AG08395 (cell line): ENCODE results near the gene AKT1.

Experiments
- DNase-seq: peaks from one replicate; pipeline ENCODE4 v3.0.0; 2012; ENCODE audit warnings: mixed read lengths, low spot score

AKT1 gene

DNA sequence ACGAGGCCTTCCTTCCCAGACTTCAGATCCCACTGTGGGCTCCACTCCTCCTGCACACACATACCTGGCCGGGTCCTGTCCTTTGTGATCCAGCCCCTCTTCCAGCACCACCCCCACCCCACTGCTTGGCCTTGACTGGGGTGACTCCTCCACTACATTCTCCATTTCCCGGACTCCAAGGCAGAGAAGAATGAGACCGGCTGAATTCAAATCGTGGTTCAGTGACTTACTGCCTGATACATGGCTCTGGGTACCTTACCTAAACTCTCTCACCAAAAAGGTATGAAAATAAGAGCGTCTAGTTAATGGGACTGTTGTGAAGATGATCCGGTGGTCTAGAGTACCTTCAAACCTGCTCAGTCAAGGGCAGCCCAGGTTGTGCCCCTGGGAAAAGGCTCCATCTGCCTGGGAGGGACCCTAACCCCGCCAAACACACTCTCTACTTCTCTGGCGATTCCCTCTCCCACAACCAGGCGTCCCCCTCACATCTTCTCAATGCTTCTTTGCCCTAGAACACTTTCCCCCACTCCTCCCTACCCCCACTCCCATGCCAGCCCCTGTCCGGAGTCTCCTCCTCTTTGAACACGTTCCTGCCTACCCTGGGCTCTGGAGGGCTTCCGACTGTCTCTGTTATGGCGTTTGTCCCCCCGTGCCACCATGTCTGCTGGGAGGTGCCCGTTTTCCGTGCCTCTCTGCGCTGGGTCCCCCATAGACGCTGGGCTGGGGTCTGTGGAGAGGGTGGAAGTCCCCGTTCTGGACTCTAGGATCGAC is 3.9 kb upstream of the AKT1 start:
- DNase-seq = peak; percentile 24

DNA sequence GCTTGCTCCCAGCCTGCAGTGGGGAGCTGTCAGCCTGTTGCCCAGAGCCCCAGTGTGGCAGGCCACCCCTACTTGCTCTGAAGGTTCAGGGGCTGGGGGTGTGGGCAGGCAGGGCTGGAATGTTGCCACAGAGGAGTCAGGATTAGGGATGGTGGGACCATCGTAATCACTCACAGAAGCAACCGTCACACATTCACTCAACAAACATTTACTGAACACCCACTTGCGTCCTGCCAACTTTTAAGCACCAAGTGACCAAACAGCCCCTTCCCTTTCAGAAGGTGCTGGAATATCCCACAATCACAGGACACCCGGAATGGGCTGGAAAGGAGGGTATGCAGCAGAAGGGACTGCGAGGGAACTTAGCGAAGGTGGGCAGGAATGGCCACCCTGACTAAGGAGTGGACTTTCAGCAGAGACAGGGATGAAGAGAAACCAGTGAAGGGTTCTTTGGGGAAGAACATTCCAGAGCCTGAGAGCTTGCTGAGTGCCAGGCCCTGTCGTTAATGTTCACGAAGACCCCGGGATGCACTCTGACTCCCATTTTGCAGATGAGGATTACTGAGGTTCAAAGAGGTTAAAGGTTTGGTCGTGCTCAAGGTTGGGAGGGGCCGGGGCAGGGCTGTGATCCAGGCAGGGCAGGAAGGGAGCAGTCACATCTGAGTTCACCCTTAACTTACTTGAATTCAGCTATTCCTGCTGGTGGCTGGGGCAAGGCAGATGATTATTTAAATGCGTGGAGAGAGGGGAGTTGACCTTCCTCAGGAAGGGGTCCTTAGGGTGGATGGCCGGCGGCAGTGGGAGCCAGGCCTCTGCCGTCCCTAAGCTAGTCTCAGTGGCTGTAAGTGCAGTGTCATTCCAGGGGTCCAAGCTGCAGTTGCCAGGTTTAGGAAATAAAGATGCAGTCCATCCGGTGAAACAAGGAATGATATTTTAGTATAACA is 3.0 kb upstream of the AKT1 start:
- no peak for DNase-seq

DNA sequence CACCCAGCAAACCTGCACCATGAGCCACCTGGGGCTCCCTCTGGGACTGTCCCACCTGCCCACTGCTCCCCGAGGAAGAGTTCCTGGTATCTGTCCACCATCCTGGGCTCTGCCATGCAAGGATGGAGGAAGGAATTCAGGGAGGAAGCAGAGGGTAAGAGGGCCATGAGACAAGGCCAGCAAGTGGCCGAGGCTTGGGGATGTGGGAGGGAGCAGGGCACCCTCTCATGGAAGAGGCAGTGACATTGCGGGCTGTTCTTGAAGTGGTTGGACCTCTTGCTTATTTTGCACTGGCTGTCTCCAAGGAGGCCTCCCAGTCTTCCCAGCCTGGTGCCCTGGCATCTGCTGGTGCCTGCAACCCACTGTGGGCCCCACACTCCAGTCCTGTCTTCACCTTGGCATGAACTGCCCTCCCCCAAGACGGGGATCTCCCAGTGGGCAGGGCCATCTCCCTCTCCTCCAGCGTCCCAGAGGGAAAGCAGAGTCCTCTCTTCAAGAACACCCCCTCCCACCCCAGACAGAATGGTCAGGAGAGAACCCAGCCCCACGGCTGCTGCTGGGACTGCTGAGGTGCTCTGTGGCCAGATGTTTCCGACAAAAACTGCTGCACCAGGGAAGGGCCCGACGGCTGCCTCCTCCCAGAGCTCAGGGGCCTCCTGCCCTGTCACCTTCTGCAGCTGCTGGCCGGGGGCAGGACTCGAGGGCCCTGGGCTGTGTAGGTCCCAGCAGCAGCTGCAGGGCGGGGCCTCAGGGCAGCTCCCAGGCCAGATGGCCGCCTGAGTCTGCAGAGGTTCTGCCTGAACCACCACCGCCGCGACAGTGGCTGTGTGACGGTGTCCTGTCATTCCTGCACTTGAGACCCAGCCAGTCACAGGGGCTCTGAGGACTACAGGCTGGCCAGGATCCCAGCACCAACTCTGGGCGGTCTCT is 1.8 kb upstream of the AKT1 start:
- peak; percentile 22 for DNase-seq

DNA sequence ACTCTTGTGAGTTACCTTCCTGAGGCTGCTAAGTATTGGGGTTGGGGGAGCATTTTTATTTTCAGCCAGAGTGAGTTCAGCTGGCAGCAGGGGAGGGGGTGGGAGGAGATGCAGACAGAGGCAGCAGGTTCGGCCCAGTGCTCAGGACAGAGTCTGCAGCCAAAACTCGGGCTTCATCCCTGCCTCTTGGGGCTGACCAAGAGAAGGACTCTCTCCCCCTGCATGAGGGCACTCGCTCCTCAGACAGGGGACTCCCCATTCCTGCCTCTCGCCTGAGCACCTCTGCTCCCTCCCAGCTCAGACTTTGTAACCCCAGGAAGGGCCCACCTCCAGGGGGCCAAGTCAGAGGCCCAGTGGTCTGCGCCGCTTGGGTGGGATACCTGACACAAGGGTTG is 1.1 kb upstream of the AKT1 start:
- no peak for DNase-seq

DNA sequence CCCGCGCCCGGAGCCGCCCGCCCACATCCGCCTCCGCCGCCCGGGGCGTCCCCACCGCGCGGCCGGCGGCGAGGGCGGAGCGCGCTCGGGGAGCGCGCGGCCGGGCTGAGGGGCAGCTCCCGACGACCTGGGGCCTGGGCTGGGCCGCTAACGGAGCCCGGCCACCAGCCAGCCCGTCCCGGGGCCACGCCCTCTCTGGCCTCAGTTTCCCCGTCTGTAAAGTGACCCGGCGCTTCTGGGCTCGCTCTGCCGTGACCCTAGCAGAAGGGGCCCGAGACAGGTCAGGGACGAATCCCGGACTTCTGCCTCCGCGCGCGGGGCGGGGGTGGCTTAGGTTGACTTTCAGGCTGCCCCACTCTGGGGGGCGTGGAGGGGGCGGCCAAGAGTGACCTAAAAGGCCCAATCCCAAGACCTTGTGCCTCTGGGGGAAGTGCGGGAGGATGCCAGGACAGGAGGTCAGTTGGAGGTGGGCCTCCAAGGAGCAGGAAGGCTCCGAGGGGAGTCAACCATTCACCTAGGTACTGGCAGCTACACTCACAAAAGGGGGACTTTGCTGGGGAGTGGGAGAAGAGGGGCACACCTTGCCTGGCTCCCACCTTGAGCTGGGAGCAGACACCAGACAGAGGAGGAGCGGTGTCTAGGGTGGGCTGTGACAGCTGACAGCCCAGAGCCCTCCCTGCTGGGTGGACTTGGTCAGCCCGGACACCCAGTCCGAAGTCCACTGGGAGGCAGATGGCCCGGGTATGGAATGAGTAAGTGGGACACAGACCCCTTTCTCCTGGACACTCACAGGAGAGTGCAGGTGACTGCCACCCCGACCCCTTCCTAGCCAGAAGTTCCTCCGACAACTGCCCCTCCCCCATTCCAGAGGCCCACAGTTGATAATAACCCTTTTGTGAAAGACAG is 486 bp upstream of the AKT1 start:
- peak; percentile 86 for DNase-seq

DNA sequence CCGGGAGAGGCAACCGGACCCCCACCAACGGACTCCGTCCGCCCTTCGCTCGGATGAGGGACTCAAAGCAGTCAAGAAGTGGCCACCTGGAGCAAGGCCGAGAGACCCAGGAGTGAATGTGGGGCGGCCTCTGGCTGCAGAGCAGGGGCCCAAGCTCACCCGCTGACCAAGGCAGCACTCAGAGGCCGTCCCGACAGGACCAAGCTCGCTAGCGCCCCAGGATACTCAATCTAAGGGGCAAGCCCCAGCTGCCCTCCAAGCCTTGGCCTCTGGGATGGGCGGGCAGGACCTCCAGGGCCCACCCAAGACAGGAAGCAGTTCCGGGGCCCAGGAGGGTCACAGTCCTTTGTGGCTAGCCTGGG is 936 bp downstream of the AKT1 start:
- DNase-seq = peak; percentile 49

DNA sequence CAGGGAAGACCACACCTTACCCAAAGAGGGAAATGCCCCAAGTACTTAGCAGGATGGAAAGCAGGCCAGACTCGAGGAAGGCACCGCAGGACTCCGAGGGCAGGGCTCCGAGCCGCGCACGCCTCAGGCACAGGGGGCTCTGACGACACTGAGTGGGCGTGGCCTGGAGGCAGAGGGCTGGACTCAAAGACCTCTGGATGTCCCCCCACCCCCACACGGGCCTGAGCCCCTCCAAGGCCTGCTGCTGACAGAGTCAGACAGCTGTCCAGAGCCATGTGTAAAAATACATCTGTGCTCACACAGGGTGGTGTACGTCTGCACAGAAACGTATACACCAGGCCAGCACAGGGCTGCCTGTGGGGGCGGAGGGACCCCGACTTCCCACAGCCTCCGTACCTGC is 1.4 kb downstream of the AKT1 start:
- peak; percentile 66 for DNase-seq

DNA sequence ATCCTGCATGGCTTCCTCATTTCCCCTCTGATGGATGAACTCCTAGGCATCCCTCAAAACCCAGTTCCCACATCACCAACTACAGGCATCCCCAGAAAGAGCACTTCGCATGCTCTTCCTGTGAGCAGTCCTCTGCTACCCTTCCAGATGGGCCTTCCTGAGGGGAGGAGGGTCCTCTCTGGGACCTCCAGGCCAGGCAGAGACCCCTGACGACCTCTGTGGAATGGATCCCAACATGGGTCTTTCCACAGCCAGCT is 1.9 kb downstream of the AKT1 start:
- DNase-seq = no peak

DNA sequence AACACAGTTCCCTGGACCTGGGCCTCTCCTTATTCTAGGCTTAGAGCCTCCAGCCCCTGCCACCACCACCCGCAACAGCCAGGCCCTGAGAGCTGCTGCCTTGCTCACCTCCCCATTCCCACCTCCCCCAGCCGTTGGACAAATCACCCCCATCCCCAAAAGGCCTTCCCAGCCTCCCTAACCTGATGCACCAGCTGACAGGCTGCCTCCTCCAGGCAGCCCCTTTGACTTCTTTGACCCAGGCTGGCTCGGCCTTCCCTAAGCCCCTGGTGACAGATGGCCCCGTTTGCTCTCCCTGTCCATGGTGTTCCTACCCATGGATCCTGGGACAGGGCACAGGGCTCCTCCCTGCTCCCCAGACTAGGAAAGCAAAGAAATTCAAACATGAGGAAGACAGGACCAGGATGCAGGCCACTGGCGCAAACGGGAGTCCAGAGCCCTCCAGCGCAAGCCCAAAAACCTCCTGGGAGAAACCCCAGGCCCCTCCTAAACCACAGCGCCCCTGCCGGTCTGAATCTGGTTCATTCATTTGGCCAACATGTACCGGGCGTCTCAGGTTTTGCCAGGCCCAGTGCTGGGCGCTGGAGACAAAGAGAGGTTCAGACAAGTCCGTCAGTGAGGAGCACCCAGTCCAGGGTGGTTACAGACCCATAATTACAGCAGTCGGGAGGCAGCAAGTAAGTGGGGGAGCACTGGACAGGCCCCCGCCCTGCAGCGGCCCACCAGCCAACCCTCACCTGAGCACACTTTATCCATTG is 2.4 kb downstream of the AKT1 start:
- no peak for DNase-seq

DNA sequence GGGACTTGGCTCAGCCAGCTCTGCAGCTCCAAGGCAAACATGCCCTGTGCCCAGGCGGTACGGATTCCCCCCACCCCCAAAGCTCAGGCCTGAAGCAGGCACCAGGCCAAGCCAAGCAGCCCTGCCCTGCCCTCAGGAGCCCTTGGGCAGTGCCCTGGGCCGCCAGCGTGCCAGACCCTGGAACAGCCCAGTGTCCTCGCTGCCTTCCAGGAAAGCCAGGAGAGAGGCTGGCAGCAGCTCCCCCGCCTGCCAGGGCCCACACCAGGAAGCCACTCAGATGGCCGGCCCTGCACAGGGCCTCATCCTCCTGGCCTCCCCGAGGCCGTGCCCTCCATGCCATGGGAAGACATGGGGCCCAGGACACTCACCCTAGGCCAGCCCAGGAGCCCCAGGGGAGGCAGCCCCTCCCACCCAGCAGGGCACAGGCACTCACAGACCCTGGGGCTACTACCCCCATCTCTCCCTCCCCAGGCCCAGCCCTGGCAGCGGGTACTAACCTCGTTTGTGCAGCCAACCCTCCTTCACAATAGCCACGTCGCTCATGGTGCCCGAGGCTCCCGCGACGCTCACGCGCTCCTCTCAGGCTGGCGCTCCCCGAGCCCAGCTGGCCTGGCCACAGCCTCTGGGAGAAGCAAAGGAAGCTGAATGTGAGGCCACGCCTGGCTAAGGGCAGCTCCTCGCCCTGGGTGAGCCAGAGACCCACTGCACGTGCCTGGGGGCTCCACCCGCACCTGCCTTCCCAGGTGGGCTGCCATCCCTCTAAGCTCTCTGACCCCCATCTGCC is 3.3 kb downstream of the AKT1 start:
- DNase-seq = no peak

DNA sequence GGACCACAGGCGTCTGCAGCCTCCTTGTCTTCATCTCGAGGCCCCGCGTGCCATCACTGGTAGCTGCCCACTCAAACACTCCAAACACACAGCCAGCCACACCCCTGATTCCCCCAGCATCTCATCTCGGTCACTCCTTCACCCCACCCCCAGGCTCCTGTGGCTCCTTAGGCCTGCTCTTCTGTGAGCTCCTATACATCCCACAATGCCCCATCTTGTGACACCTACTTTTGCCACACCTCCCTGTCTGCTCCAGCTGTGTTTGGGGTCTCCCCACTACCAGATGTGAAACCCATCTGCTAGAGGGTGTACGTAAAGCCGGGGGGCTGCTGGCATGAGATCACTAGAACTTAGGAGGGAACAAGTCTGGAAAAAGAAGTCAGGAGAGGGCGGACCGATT is 4.1 kb downstream of the AKT1 start:
- no peak for DNase-seq

DNA sequence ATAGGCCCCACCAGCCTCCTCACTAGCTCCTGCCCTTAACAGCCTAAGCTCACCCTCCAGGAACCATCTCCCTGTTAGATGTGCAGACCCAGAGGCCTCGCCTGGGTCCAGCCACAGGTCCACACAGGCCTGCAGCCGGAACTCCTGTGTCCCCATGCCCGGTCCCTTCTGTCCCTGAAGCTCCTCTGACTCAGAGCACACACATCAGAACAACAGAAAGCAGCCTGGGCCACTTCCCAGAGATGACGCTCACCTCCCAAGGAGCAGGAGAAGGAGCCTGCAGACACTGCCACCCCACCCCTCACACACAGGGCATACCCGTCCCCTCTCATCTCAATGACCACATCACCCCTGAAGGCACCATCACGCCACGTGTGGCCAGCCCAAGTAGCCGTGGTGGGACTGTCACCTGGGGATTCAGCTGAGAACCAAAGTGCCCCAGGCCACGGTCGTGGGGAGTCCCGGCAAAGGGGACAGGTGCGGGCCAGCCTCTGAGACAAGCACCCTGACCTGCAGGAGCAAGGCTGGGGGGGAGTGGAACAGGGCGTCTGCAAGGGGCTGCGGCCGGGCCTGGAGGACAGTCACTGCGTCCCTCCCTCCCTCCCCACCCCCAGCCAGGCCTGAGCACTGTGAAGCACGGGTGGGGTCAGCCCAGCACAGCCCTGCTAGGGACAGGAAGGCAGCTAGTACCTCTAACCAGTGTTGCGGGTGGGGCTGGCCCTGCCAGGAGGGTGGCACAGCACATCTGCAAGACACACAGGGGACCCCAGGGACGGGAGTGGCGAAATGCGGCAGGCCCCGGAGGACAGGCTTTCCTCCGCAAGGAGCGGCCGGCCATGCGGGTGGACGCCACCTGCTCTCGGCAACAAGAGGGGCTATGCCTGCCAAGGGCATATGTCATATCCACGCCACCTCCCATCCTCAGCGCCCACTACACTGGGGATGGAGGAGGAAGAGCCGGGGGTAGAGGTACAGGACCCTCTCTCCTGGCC is 5.5 kb downstream of the AKT1 start:
- DNase-seq = no peak

DNA sequence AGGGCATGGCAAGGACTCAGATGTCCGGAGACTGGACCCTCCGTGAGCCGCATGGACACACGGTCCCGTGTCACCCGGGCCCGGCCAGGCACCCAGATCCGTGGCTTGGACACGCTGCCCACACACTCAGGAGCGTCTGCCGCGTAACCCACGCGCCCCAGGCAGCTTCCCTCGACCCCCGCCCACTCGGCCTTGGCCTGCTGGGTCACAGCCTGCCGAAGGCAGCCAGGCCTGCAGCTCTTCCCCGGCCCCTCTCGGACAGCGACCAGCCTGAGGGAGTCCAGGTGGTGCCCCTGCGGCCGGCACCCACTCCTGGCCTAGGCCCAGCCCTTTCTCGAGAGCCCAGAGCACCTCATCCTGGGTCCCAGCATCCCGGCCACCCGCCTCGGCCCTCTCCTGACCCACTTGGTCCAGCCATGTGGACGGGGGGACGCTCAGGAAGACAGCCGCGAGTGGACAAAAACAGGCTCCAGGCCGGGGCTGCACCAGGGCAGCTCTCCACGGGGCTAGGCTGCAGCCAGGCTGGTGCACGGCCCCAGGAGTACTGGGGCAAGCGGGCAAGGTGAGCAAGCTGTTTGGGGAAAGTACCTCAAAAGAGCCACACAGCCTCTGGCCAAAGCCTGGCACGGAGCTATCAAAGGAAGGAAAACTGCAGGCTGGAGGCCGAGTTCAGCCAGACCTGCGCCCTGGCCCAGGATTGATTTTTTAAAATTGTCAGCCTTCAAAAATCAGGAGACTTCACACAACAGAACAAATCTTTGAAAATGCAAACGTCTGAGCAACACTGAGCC is 6.5 kb downstream of the AKT1 start:
- DNase-seq = no peak

DNA sequence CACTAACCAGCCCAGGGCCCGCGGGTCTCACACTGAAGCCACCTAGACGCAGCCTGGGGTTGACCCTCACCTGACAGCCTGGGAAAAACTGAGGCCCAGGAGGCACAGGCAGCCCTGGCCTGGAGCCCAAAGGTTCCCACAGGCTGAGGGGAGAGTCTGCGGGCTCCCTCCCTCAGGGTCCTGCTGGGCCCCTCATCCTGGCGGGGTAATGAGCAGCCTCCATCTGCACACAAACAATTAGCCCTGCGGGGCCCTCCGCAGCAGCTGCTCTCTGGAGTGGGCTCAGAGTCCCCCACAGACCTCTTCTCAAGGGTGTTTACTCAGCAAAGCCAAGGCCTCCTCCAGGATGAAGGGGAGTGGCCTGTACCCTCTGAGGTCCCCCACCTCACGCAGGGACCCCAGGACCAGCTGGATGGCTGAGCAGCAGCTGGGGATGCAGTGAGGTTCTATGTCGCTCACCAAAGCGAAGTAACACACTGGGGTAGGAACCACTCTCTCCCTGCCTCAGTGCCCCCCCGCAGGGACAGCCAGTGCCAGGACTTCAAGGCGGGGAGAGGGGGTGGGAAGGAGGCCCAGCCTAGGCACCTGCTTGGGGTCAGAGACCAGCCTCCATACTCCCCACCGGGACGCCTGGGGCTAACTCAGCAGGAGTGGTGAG is 7.3 kb downstream of the AKT1 start:
- DNase-seq = no peak

DNA sequence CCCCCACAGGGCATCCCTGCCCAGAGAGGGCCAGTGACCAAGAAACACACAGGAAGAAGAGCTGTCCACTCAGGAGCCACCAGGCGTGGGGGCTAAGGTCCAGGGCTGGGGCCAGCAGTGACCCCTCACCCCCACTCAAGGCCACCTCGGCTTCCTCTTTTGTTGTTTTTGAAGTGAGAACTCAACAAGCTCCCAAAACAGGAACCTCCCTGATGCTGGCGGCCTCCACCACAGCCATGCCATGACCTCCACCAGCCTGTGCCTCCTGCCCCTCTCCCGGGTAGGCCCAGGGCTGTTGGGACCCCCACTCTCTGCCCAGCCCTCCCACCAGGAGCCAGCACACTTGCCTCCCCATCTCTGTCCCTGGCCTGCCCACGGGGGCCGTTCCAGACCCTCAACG is 7.8 kb downstream of the AKT1 start:
- DNase-seq = no peak

DNA sequence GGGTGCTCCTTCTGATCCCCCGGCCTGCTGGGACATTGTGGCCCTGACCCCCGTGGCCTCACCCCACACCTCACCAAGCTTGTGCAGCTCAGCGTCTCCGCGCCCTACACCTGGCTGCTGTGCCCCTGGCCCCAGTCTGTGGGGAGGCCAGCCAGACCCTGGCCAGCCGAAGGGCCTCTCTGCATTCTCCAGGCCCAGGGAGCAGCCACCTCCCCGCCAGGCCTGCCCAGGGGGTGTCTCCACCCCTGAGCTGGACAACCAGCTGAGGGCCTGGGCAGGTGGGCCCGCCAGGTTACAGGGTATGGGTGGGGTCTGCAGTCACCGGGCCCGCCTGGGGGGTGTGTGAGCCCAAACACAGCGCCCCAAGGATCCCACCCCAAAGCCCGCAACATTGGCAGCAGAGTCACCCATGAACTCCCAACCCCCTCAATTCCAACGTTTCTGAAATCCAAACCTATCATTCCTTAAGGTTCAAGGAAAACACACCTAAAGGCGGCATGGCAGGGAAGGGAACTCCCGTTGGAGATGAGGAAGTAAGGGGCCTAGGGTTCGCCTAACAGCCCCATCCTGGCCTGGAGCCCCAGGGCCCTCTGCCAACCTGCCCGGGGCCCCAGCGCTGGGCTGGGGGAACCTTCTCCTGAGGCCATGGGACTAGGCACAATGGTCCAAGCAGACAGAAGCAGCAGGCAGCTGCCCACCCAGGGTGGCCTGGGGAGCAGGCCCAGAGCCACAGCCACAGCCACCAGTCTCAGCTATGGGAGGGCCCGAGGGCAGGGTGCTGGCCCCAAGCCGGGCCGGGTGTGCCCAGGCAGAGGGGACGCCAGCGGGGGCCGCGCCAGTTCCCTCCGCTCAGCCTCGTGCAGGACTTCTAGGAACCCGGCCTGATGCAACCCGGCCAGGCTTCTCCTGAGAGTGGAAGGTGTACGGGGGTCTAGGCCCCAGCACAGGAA is 8.5 kb downstream of the AKT1 start:
- no peak for DNase-seq
